Activated T-helper 2 cell treated with anti-CD3 and anti-CD28 coated beads, Interferon-gamma antibody, Interleukin-2, Interleukin-4, amounts not matched to agents 10 μg/mL and 5 μg/mL and 100 μg/mL, durations not matched to agents 14 hours and 24 hours and 36 hours (primary cell): Measurements from ENCODE around the gene PITPNM3. TPM values are rescaled to one million over a fixed set of nuclear protein-coding genes. Genes with fewer than 3 reads are reported as not detected.

Experiments used
- DNase-seq: peaks from one replicate; pipeline ENCODE4 v3.0.0; 2021; ENCODE audit warnings: low spot score
- H3K27ac Mint-ChIP-seq: one replicate; pipeline ENCODE4 v1.8.0; 2021; ENCODE audit warnings: mixed read lengths
- H3K27me3 Mint-ChIP-seq: one replicate; pipeline ENCODE4 v1.8.0; 2021; ENCODE audit warnings: low read depth, mixed read lengths
- H3K36me3 Mint-ChIP-seq: one replicate; pipeline ENCODE4 v1.8.0; 2021; ENCODE audit warnings: low read depth, mixed read lengths
- H3K4me1 Mint-ChIP-seq: one replicate; pipeline ENCODE4 v1.8.0; 2021; ENCODE audit warnings: low read depth, mixed read lengths
- H3K4me3 Mint-ChIP-seq: one replicate; pipeline ENCODE4 v1.8.0; 2021; ENCODE audit warnings: low read depth, mild to moderate bottlenecking, moderate library complexity, mixed read lengths
- H3K9me3 Mint-ChIP-seq: one replicate; pipeline ENCODE4 v1.8.0; 2021; ENCODE audit warnings: mixed read lengths
- intact Hi-C: fragments of 100-400 bp; cut with micrococcal nuclease; formaldehyde crosslinking; loops from one replicate; pipeline ENCODE4 v1.15.1; 2023
- total RNA-seq: library from RNA; stranded (reverse); gene quantifications from 2 replicates; pipeline ENCODE4 v1.2.3, GENCODE V29; 2022

PITPNM3 gene
- total RNA-seq, 1 donor from 2014 or later, result 0.52 TPM

DNA sequence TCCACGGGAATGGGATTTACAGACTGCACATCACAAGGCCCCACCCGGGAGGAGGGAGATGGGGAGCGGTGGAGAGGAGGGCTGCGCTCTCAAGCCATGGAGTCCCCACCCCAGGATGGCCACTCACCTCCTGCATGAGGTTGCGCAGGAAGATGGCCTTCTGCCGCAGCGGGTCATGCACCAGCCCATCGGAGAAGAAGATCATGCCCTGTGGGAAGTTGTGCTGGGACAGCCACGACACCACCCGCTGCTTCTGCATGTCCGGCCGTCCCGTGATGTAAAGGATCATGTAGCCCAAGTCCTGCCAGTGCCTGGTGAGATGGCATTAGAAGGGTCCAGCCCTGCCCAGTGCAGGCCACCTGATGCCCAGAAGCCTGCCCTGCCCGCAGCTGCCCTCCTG, 95.1 kb downstream of the PITPNM3 start:
- Mint-ChIP-seq H3K9me3 (no peaks in the 10 kb centered on the region), H3K27me3 (peaks cover 14% of the 10 kb centered on the region), H3K4me1 (peaks cover 20% of the 10 kb centered on the region), H3K36me3 (no peaks in the 10 kb centered on the region), H3K27ac (no peak overlapping the region), H3K4me3 (no peak overlapping the region)
- intact Hi-C loops, result no loop called here
- DNase-seq, result no peak

- Mint-ChIP-seq H3K9me3 (no peaks in the 10 kb centered on the region), H3K27ac (no peak overlapping the region), H3K27me3 (peaks cover 13% of the 10 kb centered on the region), H3K4me1 (peaks cover 20% of the 10 kb centered on the region), H3K36me3 (no peaks in the 10 kb centered on the region), H3K4me3 (no peak overlapping the region)
- intact Hi-C loops, result no loop called here
- DNase-seq, result no peak
These were observed 95.7 kb downstream of the PITPNM3 start for GRCh38 chr17:6460531-6461161.

GRCh38 chr17:6458460-6458950, 97.8 kb downstream of the PITPNM3 start:
- H3K36me3 Mint-ChIP-seq, result no peaks in the 10 kb centered on the region
- intact Hi-C loops, result no loop called here
- H3K9me3 Mint-ChIP-seq, result no peaks in the 10 kb centered on the region
- H3K27ac Mint-ChIP-seq, result no peak overlapping the region
- peaks cover 23% of the 10 kb centered on the region for H3K27me3 Mint-ChIP-seq
- peaks cover 20% of the 10 kb centered on the region for H3K4me1 Mint-ChIP-seq
- DNase-seq, result no peak
- H3K4me3 Mint-ChIP-seq, result no peak overlapping the region

- Mint-ChIP-seq H3K27ac (no peak overlapping the region), H3K4me1 (peaks cover 20% of the 10 kb centered on the region), H3K36me3 (no peaks in the 10 kb centered on the region), H3K27me3 (peaks cover 29% of the 10 kb centered on the region), H3K4me3 (no peak overlapping the region), H3K9me3 (no peaks in the 10 kb centered on the region)
- intact Hi-C loops, result no loop called here
- DNase-seq, result no peak
These were observed 98.5 kb downstream of the PITPNM3 start for GRCh38 chr17:6457688-6458459.

- H3K27me3 Mint-ChIP-seq, result peaks cover 31% of the 10 kb centered on the region
- intact Hi-C loops, result no loop called here
- no peaks in the 10 kb centered on the region for H3K9me3 Mint-ChIP-seq
- H3K36me3 Mint-ChIP-seq, result no peaks in the 10 kb centered on the region
- DNase-seq, result no peak
- peaks cover 15% of the 10 kb centered on the region for H3K4me1 Mint-ChIP-seq
- no peak overlapping the region for H3K4me3 Mint-ChIP-seq
- no peak overlapping the region for H3K27ac Mint-ChIP-seq
These were observed 99.3 kb downstream of the PITPNM3 start for GRCh38 chr17:6456914-6457687.

DNA sequence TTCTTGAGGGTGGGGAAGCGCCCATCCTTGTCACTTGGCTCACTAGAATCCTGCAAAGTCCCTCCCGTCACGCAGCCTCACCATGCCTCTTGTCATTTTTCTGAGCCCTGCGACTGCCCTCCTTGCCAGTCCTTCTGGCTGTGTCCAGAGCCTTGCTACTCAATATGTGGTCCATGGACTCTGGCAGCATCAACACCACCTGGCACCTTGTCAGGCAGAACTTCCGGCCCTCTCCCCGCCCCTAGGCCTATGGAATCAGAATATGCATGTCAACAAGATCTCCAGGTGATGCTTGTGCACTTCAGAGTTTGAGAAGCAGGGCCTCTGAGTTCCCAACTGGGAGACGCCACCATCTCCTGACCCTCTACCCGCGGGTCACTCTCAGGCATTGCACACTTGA, 100.0 kb downstream of the PITPNM3 start:
- H3K27ac Mint-ChIP-seq, result no peak overlapping the region
- H3K36me3 Mint-ChIP-seq, result no peaks in the 10 kb centered on the region
- no peaks in the 10 kb centered on the region for H3K9me3 Mint-ChIP-seq
- intact Hi-C loops, result no loop called here
- H3K27me3 Mint-ChIP-seq, result peaks cover 32% of the 10 kb centered on the region
- no peak overlapping the region for H3K4me3 Mint-ChIP-seq
- H3K4me1 Mint-ChIP-seq, result peaks cover 8% of the 10 kb centered on the region
- DNase-seq, result no peak

DNA sequence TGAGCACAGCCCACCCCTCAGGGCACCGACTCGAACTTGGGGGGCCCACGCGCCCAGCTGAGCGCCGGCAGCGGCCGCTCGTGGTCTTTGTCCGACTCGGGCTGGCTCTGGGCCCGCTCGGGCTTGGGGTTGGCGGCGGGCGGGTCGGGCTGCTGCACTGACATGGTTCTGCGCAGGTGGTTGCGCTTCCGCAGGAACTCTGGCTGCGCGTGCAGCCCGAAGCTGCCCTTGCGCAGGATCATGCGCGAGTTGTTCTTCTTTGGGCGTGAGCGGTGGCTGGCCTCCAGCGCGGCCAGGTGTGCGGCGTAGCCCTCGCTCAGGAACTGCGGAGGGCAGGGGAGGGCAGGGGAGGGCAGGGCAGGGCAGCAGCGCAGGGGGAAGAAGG, 101.0 kb downstream of the PITPNM3 start:
- peak; percentile 16 for DNase-seq
- Mint-ChIP-seq H3K4me1 (peaks cover 5% of the 10 kb centered on the region), H3K27ac (no peak overlapping the region), H3K36me3 (no peaks in the 10 kb centered on the region), H3K9me3 (no peaks in the 10 kb centered on the region), H3K4me3 (no peak overlapping the region), H3K27me3 (peaks cover 32% of the 10 kb centered on the region)
- intact Hi-C loops, result no loop called here

- Mint-ChIP-seq H3K27ac (no peak overlapping the region), H3K9me3 (no peaks in the 10 kb centered on the region), H3K36me3 (no peaks in the 10 kb centered on the region), H3K4me1 (peaks cover 5% of the 10 kb centered on the region), H3K27me3 (peaks cover 32% of the 10 kb centered on the region), H3K4me3 (no peak overlapping the region)
- DNase-seq, result no peak
- intact Hi-C loops, result no loop called here
These were observed 101.6 kb downstream of the PITPNM3 start for GRCh38 chr17:6454495-6455320.

GRCh38 chr17:6453279-6454024, 102.9 kb downstream of the PITPNM3 start:
- Mint-ChIP-seq H3K27ac (no peak overlapping the region), H3K27me3 (peaks cover 32% of the 10 kb centered on the region), H3K36me3 (no peaks in the 10 kb centered on the region), H3K9me3 (no peaks in the 10 kb centered on the region), H3K4me3 (no peak overlapping the region), H3K4me1 (peaks cover 5% of the 10 kb centered on the region)
- DNase-seq, result no peak
- intact Hi-C loops, result no loop called here

GRCh38 chr17:6452471-6453266, 103.7 kb downstream of the PITPNM3 start:
- Mint-ChIP-seq H3K9me3 (no peaks in the 10 kb centered on the region), H3K27ac (no peak overlapping the region), H3K27me3 (peaks cover 32% of the 10 kb centered on the region), H3K4me1 (peaks cover 5% of the 10 kb centered on the region), H3K4me3 (no peak overlapping the region), H3K36me3 (no peaks in the 10 kb centered on the region)
- intact Hi-C loops, result no loop called here
- DNase-seq, result no peak
